HepG2 (cell line): ENCODE measurements around the gene NDUFS2.

ENCODE experiments used
- EP300 ChIP-seq, 3 experiments: sonication (generic) in 1 of 3; formaldehyde crosslinking in 1 of 3; IDR thresholded peaks; 2 replicates each; pipeline versions ENCODE4 v1.5.1 to v1.6.1; 2011 to 2020; ENCODE audit warnings: low read depth in 2 of 3, low read length in 2 of 3, borderline replicate concordance in 1 of 3, improper control_type of control experiment in 1 of 3, mild to moderate bottlenecking in 1 of 3, missing genetic modification reagents in 1 of 3, moderate library complexity in 1 of 3
- NAIF1 ChIP-seq: sonication (generic); formaldehyde crosslinking; IDR thresholded peaks from 2 replicates; pipeline ENCODE4 v1.5.0; 2020; ENCODE audit warnings: mild to moderate bottlenecking, missing genetic modification reagents, borderline replicate concordance
- ZNF678 ChIP-seq: sonication (generic); formaldehyde crosslinking; IDR thresholded peaks from 2 replicates; pipeline ENCODE4 v1.4.0; 2020; ENCODE audit warnings: mild to moderate bottlenecking, missing genetic modification reagents
- ZNF737 ChIP-seq: sonication (generic); formaldehyde crosslinking; IDR thresholded peaks from 2 replicates; pipeline ENCODE4 v1.5.0; 2020; ENCODE audit warnings: missing genetic modification reagents, mild to moderate bottlenecking, borderline replicate concordance
- ZNF749 ChIP-seq: sonication (generic); formaldehyde crosslinking; IDR thresholded peaks from 2 replicates; pipeline ENCODE4 v1.8.0; 2022; ENCODE audit warnings: mild to moderate bottlenecking, missing genetic modification reagents, moderate library complexity, borderline replicate concordance

DNA sequence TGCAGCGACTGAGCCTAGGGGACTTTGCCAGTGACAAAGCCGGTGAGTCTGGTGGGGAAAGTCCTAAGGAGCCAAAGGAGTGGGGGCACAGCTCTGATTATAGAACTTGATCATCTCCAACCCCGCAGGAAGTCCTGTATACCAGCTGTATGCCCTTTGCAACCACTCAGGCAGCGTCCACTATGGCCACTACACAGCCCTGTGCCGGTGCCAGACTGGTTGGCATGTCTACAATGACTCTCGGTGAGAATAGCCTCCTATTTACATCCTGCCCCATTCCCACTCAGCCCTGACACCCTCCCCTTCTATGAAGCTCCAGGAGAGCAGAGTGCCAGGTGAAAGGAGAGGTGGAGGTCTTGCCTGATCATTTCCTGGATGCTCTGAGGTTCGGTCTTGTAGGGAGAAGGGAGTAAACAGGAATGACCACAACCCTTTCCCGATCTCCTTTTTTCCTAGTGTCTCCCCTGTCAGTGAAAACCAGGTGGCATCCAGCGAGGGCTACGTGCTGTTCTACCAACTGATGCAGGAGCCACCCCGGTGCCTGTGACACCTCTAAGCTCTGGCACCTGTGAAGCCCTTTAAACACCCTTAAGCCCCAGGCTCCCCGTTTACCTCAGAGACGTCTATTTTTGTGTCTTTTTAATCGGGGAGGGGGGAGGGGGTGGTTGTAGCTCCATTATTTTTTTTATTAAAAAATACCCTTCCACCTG, 37.1 kb upstream of the NDUFS2 start:
- TF ChIP-seq ZNF737 (no peak), EP300 (IDR thresholded peaks at IDR 0.05; ENCODE audit: low read depth in 2 of 2, low read length in 2 of 2) (no peak), EP300 (CRISPR knock-in tag; IDR thresholded peaks at IDR 0.05; ENCODE audit: borderline replicate concordance) (no peak), NAIF1 (CRISPR knock-in tag) (no peak), ZNF749 (CRISPR knock-in tag) (no peak), ZNF678 (CRISPR knock-in tag) (no peak)
